Keratinocyte (primary cell): ENCODE measurements around the gene GPR32. TPM values are rescaled to one million over a fixed set of nuclear protein-coding genes. Genes with fewer than 3 reads are reported as not detected.
"Not testable (repeated sequence)": the region's sequence is repeated elsewhere in the genome, so short reads cannot be mapped to it uniquely, and the experiment has no call there.

ENCODE experiments used
- DNase-seq: peaks from one replicate; pipeline ENCODE4 v3.0.0-alpha.2; 2011; ENCODE audit warnings: low read depth, missing footprints, low spot score
- FAIRE-seq: peaks from 2 replicates; lab custom pipeline; 2011; peaks lifted over from hg19 to GRCh38; lab: Jason Lieb, UNC
- H2AFZ ChIP-seq: 2 replicates; pipeline ENCODE4 v1.6.0; 2012; ENCODE audit warnings: low read length, control low read depth, inconsistent platforms; ENCODE audit not compliant: control insufficient read depth
- H3K27ac ChIP-seq: 2 replicates; pipeline ENCODE4 v1.5.1; 2011; ENCODE audit warnings: low read length; ENCODE audit not compliant: control insufficient read depth, insufficient read depth
- H3K27me3 ChIP-seq: 3 replicates; pipeline ENCODE4 v1.6.0; 2011; ENCODE audit warnings: low read length; ENCODE audit not compliant: control insufficient read depth, insufficient read depth; ENCODE audit errors: extremely low read depth
- H3K36me3 ChIP-seq, 2 experiments: 2 replicates in 1 of 2; 3 replicates in 1 of 2; pipeline ENCODE4 v1.5.1; 2011; ENCODE audit warnings: low read length in 2 of 2, mild to moderate bottlenecking in 1 of 2; ENCODE audit not compliant: control insufficient read depth in 2 of 2, insufficient read depth in 2 of 2; ENCODE audit errors: extremely low read depth in 1 of 2
- H3K4me1 ChIP-seq: 3 replicates; pipeline ENCODE4 v1.5.1; 2011; ENCODE audit warnings: low read length; ENCODE audit not compliant: control insufficient read depth, insufficient read depth; ENCODE audit errors: extremely low read depth
- H3K4me2 ChIP-seq: 3 replicates; pipeline ENCODE4 v1.6.0; 2011; ENCODE audit warnings: low read depth, low read length; ENCODE audit not compliant: control insufficient read depth, insufficient read depth; ENCODE audit errors: extremely low read depth
- H3K4me3 ChIP-seq, 3 experiments: fragments of 200-600 bp in 1 of 3; sonication (generic) in 1 of 3; 2 replicates in 2 of 3; 3 replicates in 1 of 3; pipeline ENCODE4 v1.5.1; 2011 to 2016; ENCODE audit warnings: low read length in 3 of 3, mild to moderate bottlenecking in 3 of 3, control low read depth in 2 of 3, inconsistent platforms in 1 of 3, low read depth in 1 of 3, mixed read lengths in 1 of 3, mixed run types in 1 of 3, moderate library complexity in 1 of 3; ENCODE audit not compliant: control insufficient read depth in 2 of 3, insufficient read depth in 2 of 3; ENCODE audit errors: extremely low read depth in 1 of 3
- H3K79me2 ChIP-seq: 2 replicates; pipeline ENCODE4 v1.6.0; 2012; ENCODE audit warnings: low read length; ENCODE audit not compliant: control insufficient read depth, insufficient read depth
- H3K9ac ChIP-seq: 3 replicates; pipeline ENCODE4 v1.6.0; 2011; ENCODE audit warnings: low read length; ENCODE audit not compliant: control insufficient read depth, insufficient read depth; ENCODE audit errors: extremely low read depth
- H3K9me1 ChIP-seq: 3 replicates; pipeline ENCODE4 v1.6.0; 2011; ENCODE audit warnings: low read length; ENCODE audit not compliant: control insufficient read depth, insufficient read depth; ENCODE audit errors: extremely low read depth
- H3K9me3 ChIP-seq: 2 replicates; pipeline ENCODE4 v1.5.1; 2012; ENCODE audit warnings: low read depth, low read length; ENCODE audit not compliant: control insufficient read depth
- H4K20me1 ChIP-seq: 3 replicates; pipeline ENCODE4 v1.6.0; 2011; ENCODE audit warnings: low read length; ENCODE audit not compliant: control insufficient read depth, insufficient read depth; ENCODE audit errors: extremely low read depth
- CTCF ChIP-seq, 3 experiments: IDR thresholded peaks in 1 of 3; conservative IDR thresholded peaks in 1 of 3; optimal IDR thresholded peaks in 1 of 3; 2 replicates in 2 of 3; 3 replicates in 1 of 3; pipeline versions ENCODE3 to v1.5.1; 2011; ENCODE audit warnings: low read length in 3 of 3, mild to moderate bottlenecking in 3 of 3, moderate library complexity in 2 of 3, control low read depth in 1 of 3, inconsistent platforms in 1 of 3; ENCODE audit not compliant: insufficient read depth in 2 of 3; ENCODE audit errors: extremely low read depth in 1 of 3
- EZH2 ChIP-seq: IDR thresholded peaks from one replicate; pipeline ENCODE4 v1.6.1; 2012; ENCODE audit warnings: inconsistent platforms, mild to moderate bottlenecking, low read length, moderate library complexity
- dilution Hi-C: fragments of 300-500 bp; cut with MboI; formaldehyde crosslinking; loops from one replicate; pipeline ENCODE4 v1.7.0; 2020; ENCODE audit warnings: low sequenced_read_pairs; ENCODE audit not compliant: extremely low pct_ligation_motif_present
- polyA plus RNA-seq, 5 experiments: library from polyadenylated mRNA; depleted of rRNA in 3 of 5; stranded (reverse) in 3 of 5; stranded (forward) in 1 of 5; unstranded in 1 of 5; fragments of >200 nt; gene quantifications; 1 replicate in 1 of 5; 2 replicates in 3 of 5; 3 replicates in 1 of 5; pipeline versions ENCODE4 v1.2.1 to v1.2.3, GENCODE V29; 2011 to 2012; ENCODE audit warnings: missing spikeins in 2 of 5, low read depth in 1 of 5, low replicate concordance in 1 of 5

The GPR32 gene
- polyA plus RNA-seq, 1 donor (not counting 4 experiments of a cell fraction or from before 2014, with no cell fraction given) = not detected

GRCh38 chr19:50743537-50743936, 26.7 kb upstream of the GPR32 start:
- Histone ChIP-seq H3K4me2 (no peak overlapping the region), H3K4me1 (no peaks in the 10 kb centered on the region), H3K36me3 (no peaks in the 10 kb centered on the region), H3K27ac (no peak overlapping the region), H3K9ac (no peak overlapping the region), H2AFZ (no peak overlapping the region), H3K9me1 (no peaks in the 10 kb centered on the region), H3K4me3 (no peak overlapping the region), H3K79me2 (no peaks in the 10 kb centered on the region), H3K9me3 (no peaks in the 10 kb centered on the region), H3K27me3 (peaks cover 3% of the 10 kb centered on the region), H4K20me1 (no peaks in the 10 kb centered on the region)
- dilution Hi-C loops = no loop called here
- DNase-seq = no peak
- no peak for TF ChIP-seq CTCF (optimal IDR thresholded peaks at IDR 0.05 in 1 of 3, IDR thresholded peaks at IDR 0.05 in 1 of 3, conservative IDR thresholded peaks at IDR 0.05 in 1 of 3; ENCODE audit: extremely low read depth in 1 of 3, insufficient read depth in 2 of 3, low read length in 3 of 3)
- TF ChIP-seq EZH2 = no peak
- no peak for FAIRE-seq

GRCh38 chr19:50745221-50745620, 25.0 kb upstream of the GPR32 start:
- Histone ChIP-seq H3K9me1 (no peaks in the 10 kb centered on the region), H3K4me1 (no peaks in the 10 kb centered on the region), H3K79me2 (no peaks in the 10 kb centered on the region), H3K9me3 (no peaks in the 10 kb centered on the region), H3K27ac (no peak overlapping the region), H3K36me3 (no peaks in the 10 kb centered on the region), H3K27me3 (no peaks in the 10 kb centered on the region), H2AFZ (no peak overlapping the region), H3K9ac (no peak overlapping the region), H3K4me2 (no peak overlapping the region), H4K20me1 (no peaks in the 10 kb centered on the region), H3K4me3 (no peak overlapping the region)
- no peak for TF ChIP-seq CTCF (optimal IDR thresholded peaks at IDR 0.05 in 1 of 3, IDR thresholded peaks at IDR 0.05 in 1 of 3, conservative IDR thresholded peaks at IDR 0.05 in 1 of 3; ENCODE audit: extremely low read depth in 1 of 3, insufficient read depth in 2 of 3, low read length in 3 of 3)
- TF ChIP-seq EZH2 = no peak
- dilution Hi-C loops = no loop called here
- FAIRE-seq = no peak
- no peak for DNase-seq

GRCh38 chr19:50747141-50747540, 23.1 kb upstream of the GPR32 start:
- dilution Hi-C loops, FAIRE-seq, H3K27me3 ChIP-seq: not testable (repeated sequence)

More at GRCh38 chr19:50747141-50747540, 23.1 kb upstream of the GPR32 start:
- not testable (repeated sequence) for H3K4me2 ChIP-seq, H3K36me3 ChIP-seq, DNase-seq, H3K79me2 ChIP-seq, H3K9me3 ChIP-seq, H3K4me3 ChIP-seq, H3K27ac ChIP-seq, H3K4me1 ChIP-seq, H4K20me1 ChIP-seq, H3K9ac ChIP-seq, H2AFZ ChIP-seq, H3K9me1 ChIP-seq
